Measurements from ENCODE around the gene RNF151. TPM values are rescaled to one million over a fixed set of nuclear protein-coding genes. Genes with fewer than 3 reads are reported as not detected.
"Not testable (repeated sequence)": the region's sequence is repeated elsewhere in the genome, so short reads cannot be mapped to it uniquely, and the experiment has no call there.

Gene RNF151, protein sequence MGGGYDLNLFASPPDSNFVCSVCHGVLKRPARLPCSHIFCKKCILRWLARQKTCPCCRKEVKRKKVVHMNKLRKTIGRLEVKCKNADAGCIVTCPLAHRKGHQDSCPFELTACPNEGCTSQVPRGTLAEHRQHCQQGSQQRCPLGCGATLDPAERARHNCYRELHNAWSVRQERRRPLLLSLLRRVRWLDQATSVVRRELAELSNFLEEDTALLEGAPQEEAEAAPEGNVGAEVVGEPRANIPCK
- total RNA-seq = not detected

DNA sequence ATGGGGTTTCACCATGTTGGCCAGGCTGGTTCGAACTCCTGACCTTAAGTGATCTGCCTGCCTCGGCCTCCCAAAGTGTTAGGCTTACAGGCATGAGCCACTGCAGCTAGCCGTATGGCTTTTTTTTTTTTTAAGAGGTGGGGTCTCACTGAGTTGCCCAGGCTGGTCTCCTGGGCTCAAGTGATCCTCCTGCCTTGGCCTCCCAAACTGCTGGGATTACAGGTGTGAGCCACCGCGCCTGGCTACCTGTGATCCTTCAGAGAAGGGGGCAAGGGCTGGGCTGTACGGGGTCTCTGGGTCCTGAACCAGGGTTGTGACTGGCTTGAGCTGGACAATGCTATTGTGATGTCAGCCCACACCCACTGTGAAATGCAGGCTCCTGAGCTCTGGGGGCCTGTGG lies at the start of gene RNF151:
Gene RNF151, plus strand, starts transcription at position 397 of the 400 bp plus-strand sequence. CDS start 26 bp downstream, outside the sequence.
- peak within 1 kb of the TSS; percentile 84 for H3K4me3 Mint-ChIP-seq
- H3K9me3 Mint-ChIP-seq = no peaks in the 10 kb centered on the region
- POLR2A ChIA-PET = interaction anchor here (2.2 to 9.7 kb wide), 6 partner anchors 12 to 188 kb away, joined by 11 to 149 read pairs (median 33); partner anchors contain the start of genes GFER, MSRB1, NOXO1 and RPL3L
- H3K27ac Mint-ChIP-seq = peak within 1 kb of the TSS; percentile 92
- CTCF ChIA-PET = interaction anchor here (2.2 to 2.6 kb wide), 2 partner anchors 23 to 174 kb away, joined by 10 to 12 read pairs; partner anchors contain the start of gene MSRB1
- peaks cover 51% of the 10 kb centered on the region for H3K4me1 Mint-ChIP-seq
- no peak for DNase-seq
- H3K36me3 Mint-ChIP-seq (ENCODE audit: low read depth) = peaks cover 43% of the 10 kb centered on the region
- H3K27me3 Mint-ChIP-seq = no peaks in the 10 kb centered on the region

DNA sequence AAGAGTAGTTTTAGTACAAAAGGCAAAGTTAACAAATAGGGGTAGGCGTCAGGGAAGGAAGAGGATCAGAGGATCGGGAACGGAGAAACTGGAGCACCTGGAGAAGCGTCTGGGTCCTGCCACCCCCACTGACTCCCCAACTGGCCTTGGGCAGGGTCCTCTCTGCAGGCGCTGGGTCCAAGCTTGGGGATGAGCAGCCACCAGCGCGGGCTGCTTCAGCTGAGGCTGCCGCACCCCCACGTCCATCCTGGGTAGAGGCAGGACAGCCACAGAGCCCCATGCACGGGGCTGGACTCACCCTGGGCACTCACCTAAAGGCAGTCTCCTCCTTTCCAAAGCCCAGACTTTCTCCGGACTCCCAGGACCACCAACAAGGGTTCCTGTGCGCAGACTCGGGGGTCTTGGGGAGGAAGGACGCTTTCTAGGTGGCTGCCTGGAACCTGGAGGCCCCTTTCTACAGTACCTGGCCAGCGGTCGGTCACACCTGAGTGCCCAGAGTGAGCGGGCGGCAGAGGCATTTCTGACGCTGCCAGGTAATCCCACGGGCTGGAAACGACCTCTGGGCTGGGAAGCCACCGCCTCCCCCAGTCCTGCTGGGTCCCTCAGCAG lies 49.5 kb upstream of the RNF151 start:
- CTCF ChIA-PET = no interaction called here
- Mint-ChIP-seq H3K36me3 (ENCODE audit: low read depth) (no peaks in the 10 kb centered on the region), H3K4me3 (no peak overlapping the region), H3K27me3 (peaks cover 47% of the 10 kb centered on the region), H3K4me1 (no peaks in the 10 kb centered on the region), H3K27ac (no peak overlapping the region), H3K9me3 (no peaks in the 10 kb centered on the region)
- POLR2A ChIA-PET = interaction anchor here (1.3 kb wide), 1 partner anchor 12 kb away, joined by 3 read pairs; no protein-coding TSS in a partner anchor
- DNase-seq = no peak

DNA sequence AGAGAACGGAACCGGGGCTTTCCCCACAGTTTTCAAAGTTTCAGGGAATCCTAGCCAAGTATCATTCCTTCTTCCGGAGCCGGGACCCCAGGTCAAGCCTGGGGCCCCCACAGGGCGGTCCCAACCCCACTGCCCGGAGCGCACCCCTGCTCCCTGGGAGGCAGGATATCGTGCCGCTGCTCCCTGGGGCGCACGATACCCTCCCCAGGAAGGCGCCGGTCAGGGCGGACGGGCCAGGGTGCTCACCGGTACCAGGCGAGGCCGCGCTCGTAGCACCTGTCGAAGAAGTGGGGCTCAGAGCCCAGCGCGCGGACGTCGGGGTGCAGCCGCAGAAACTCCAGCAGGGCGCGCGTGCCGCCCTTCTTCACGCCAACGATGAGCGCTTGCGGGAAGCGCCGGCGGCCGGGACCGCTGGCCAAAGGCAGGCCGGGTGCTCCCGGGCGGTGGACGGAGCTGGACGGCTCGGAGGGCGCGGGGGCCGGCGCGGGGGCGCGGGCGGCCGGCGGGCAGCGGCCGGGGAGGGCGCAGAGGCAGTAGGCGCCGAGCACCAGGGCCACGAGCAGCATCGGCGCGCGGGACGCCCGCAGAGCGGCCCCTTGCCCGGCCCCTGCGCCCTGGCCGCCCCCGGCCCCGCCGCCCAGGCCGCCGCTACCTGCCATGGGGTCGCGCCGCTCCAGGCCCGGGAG lies 48.8 kb upstream of the RNF151 start:
- ChIA-PET POLR2A (no interaction called here), CTCF (no interaction called here)
- H3K27ac Mint-ChIP-seq = no peak overlapping the region
- peaks cover 52% of the 10 kb centered on the region for H3K27me3 Mint-ChIP-seq
- H3K36me3 Mint-ChIP-seq (ENCODE audit: low read depth) = no peaks in the 10 kb centered on the region
- H3K4me1 Mint-ChIP-seq = no peaks in the 10 kb centered on the region
- H3K9me3 Mint-ChIP-seq = no peaks in the 10 kb centered on the region
- H3K4me3 Mint-ChIP-seq = no peak overlapping the region
- no peak for DNase-seq

DNA sequence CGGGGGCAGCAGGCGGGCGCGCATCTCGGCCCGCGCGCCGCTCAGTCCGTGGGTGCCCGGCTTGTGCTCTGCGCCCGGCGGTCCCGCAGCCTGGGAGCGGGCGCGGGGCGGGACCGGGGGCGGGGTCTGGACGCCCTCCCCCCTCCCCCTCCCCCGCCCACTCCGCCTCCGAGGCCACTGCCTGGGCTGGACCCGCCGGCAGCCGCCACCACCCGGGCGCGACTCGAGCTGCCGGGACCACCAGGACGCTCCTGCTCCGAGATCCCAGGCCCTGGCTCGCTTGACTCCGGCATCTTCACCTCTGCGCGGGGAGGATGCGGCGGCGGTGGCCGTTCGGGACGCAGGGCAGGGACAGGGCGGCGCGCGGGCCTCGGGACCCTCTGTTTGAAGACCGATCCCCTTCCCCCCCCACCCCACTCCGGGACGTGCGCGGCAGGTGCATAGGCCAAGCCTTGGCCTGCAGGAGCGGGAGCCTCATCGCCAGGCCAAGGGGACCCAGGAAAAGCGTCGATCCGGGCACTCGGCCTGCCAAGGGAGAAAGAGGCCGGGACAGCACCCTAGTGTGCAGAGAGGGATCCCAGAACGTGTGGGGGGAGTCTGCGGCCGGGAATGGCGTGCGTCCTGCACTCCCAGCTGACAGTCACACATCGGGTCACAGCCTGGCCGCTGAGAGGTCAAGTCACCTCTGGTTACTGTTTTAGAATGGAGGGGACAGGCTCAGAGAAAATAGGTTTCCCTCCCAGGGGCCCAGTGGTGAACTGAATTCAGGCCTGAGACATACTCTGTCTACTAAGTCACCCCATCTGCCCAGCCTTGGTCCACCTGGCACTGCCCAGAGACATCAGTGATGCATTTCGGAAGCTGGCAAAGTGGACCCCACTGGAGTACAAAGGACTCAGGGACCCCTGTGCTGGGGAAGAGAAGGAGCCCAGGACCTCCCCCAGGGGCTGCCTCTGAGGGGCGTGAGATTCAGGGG lies 48.0 kb upstream of the RNF151 start, which contains the start of gene HS3ST6:
Gene HS3ST6, minus strand, starts transcription at position 65 of the 976 bp plus-strand sequence. CDS start 92 bp downstream, outside the sequence.
- Mint-ChIP-seq H3K36me3 (ENCODE audit: low read depth) (no peaks in the 10 kb centered on the region), H3K4me1 (no peaks in the 10 kb centered on the region), H3K27ac (no peak within 1 kb of the TSS), H3K4me3 (no peak within 1 kb of the TSS), H3K9me3 (no peaks in the 10 kb centered on the region), H3K27me3 (peaks cover 60% of the 10 kb centered on the region)
- DNase-seq = no peak
- ChIA-PET POLR2A (no interaction called here), CTCF (interaction anchor here (0.6 kb wide), 1 partner anchor 19 kb away, joined by 3 read pairs; no protein-coding TSS in a partner anchor)

DNA sequence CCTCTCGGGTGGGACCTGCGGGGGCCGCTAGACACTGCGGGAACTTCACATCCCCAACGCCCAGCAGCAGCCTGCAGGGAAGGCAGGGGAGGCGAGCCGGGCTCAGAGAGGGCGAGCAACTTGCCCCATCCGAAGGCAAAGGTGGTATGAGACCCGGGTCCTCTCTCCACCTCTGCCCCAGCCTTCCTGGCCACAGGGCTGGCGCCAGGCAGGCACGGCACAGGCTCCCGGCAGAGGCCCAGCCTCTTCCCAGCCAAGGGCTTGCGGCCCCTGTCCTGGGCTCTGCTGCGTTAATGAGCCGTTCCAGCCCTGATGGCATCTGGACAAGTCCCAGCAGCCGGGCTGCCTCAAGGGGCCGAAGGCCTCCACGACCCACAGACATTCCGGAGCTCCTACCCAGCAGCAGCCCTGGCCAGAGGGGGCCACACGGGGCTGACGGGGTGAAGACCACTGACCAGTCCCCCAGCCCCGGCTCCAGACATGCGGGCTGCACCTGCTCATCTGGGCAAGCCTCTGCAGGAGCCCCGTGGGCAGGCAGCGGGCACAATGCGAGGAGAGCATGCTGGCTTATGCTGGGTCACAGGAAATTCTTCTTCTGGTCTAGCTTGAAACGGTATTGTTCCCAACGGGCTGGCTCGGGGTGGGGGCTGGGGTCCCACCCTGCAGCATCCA lies 47.2 kb upstream of the RNF151 start:
- H3K27ac Mint-ChIP-seq = no peak overlapping the region
- H3K27me3 Mint-ChIP-seq = peaks cover 60% of the 10 kb centered on the region
- no peak for DNase-seq
- ChIA-PET CTCF (interaction anchor here (0.6 kb wide), 1 partner anchor 20 kb away, joined by 3 read pairs; no protein-coding TSS in a partner anchor), POLR2A (no interaction called here)
- no peak overlapping the region for H3K4me3 Mint-ChIP-seq
- H3K4me1 Mint-ChIP-seq = no peaks in the 10 kb centered on the region
- H3K36me3 Mint-ChIP-seq (ENCODE audit: low read depth) = no peaks in the 10 kb centered on the region
- H3K9me3 Mint-ChIP-seq = no peaks in the 10 kb centered on the region

DNA sequence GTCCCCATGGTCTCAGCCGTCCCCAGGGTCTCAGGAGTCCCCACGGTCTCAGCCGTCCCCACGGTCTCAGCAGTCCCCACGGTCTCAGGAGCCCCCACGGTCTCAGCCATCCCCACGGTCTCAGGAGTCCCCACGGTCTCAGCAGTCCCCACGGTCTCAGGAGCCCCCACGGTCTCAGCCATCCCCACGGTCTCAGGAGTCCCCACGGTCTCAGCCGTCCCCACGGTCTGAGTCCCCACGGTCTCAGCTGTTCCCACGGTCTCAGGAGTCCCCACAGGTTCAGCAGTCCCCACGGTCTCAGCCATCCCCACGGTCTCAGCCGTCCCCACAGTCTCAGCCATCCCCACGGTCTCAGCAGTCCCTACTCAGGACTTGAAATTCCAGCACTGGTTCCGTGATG lies 46.5 kb upstream of the RNF151 start:
- H3K4me3 Mint-ChIP-seq; POLR2A ChIA-PET; H3K9me3 Mint-ChIP-seq; H3K27ac Mint-ChIP-seq; CTCF ChIA-PET; H3K36me3 Mint-ChIP-seq (ENCODE audit: low read depth); DNase-seq; H3K4me1 Mint-ChIP-seq: not testable (repeated sequence)
- H3K27me3 Mint-ChIP-seq = peaks cover 62% of the 10 kb centered on the region

DNA sequence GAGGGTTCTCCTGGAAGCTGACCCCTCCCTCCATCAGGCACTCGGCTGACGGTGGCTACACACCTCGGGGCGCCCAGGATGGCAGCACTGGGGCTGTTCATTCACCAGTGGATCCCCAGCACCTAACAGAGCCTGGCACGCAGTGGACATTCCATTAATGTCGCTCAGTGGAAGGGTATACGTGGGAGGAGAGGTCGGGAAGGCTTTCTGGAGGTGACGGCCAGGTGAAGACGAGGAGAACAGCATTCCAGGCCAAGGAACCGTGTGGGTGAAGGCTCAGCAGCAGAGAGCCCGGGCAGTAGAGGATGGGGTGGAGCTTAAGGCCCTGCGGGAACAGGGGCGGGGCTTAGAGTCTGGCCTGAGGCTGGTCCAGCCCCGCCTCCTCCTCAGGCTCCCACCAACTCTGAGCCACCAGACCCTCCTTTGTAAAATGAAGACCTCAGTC lies 45.9 kb upstream of the RNF151 start:
- no peaks in the 10 kb centered on the region for H3K4me1 Mint-ChIP-seq
- H3K36me3 Mint-ChIP-seq (ENCODE audit: low read depth) = no peaks in the 10 kb centered on the region
- H3K9me3 Mint-ChIP-seq = no peaks in the 10 kb centered on the region
- POLR2A ChIA-PET = interaction anchor here (0.6 kb wide), 1 partner anchor 40 kb away, joined by 3 read pairs; no protein-coding TSS in a partner anchor
- CTCF ChIA-PET = no interaction called here
- H3K4me3 Mint-ChIP-seq = no peak overlapping the region
- no peak for DNase-seq
- peaks cover 57% of the 10 kb centered on the region for H3K27me3 Mint-ChIP-seq
- H3K27ac Mint-ChIP-seq = no peak overlapping the region

DNA sequence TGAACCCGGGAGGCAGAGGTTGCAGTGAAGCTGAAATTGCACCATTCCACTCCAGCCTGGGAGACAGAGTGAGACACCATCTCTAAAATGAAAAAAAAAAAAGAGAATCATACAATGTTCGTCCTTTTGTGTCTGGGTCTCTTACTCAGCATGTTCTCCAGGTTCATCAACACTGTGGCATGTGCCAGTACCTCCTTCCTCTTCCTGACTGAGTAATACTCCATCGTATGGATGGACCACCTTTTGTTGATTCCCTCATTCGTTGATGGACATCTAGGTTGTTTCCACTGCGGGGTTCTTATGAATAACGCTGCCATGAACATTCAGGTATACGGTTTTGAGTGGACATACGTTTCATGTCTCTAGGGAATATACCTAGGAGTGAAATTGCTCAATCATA lies 44.3 kb upstream of the RNF151 start:
- CTCF ChIA-PET = no interaction called here

DNA sequence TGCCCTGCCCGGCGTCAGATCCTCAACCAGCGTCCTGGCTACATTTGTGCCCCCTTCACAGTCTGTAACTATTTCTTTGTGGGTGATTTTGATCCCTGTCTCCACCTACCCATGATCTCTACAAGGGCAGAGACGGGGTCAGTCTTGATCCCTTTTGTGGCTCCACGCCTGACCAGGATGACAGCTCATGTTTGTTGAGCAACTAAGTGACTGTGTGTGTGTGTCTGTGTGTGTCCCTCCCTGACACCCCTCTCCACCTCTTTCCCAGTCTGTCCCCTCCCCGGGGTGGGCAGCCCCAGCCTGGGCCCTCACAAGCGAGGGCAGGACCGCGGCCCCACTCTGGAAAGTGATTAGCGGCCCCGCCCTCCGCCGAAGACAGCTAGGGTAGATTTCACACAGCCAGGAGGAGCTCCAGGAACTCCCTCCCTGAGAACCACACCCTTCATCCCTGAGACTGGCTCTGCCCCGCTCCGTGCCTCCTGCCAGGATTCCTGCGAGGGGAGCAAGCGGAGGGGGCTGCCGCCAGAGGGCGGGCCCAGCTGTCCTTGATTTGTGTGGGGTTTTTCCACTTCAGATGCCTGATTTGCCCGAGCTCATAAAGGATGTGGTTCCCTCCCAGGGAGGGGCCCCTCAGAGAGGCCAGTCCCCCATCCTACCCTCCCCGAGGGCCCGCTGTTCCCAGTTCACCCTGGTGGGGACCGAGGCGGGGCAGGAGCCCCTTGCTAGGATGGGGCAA lies 43.2 kb upstream of the RNF151 start:
- Mint-ChIP-seq H3K27me3 (peaks cover 39% of the 10 kb centered on the region), H3K36me3 (ENCODE audit: low read depth) (no peaks in the 10 kb centered on the region), H3K4me1 (peaks cover 3% of the 10 kb centered on the region), H3K4me3 (no peak overlapping the region), H3K9me3 (no peaks in the 10 kb centered on the region), H3K27ac (no peak overlapping the region)
- ChIA-PET POLR2A (interaction anchor here (0.9 kb wide), 1 partner anchor 41 kb away, joined by 3 read pairs; the partner anchor contains the start of gene RPS2), CTCF (no interaction called here)
- no peak for DNase-seq

More for the DNA sequence above, 44.3 kb upstream of the RNF151 start:
- no peak overlapping the region for H3K27ac Mint-ChIP-seq
- H3K4me3 Mint-ChIP-seq = no peak overlapping the region
- no peaks in the 10 kb centered on the region for H3K36me3 Mint-ChIP-seq (ENCODE audit: low read depth)
- DNase-seq = no peak
- POLR2A ChIA-PET = no interaction called here
- H3K27me3 Mint-ChIP-seq = peaks cover 41% of the 10 kb centered on the region
- H3K9me3 Mint-ChIP-seq = no peaks in the 10 kb centered on the region
- H3K4me1 Mint-ChIP-seq = no peaks in the 10 kb centered on the region

DNA sequence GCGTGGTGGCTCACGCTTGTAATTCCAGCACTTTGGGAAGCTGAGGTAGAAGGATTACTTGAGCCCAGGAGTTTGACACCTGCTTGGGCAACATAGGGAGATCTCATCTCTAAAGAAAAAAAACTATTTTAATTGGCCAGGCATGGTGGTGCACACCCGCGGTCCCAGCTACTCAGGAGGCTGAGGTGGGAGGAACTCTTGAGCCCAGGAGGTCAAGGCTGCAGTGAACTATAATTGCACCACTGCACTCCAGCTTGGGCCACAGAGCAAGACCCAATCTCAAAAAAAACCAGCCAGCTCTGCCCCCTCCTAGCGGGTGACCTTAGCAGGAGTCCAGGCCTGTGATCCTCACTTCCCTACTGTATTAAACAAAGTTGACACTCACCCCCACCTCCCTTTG lies 42.6 kb upstream of the RNF151 start:
- no peak for DNase-seq
- H3K4me1 Mint-ChIP-seq = peaks cover 4% of the 10 kb centered on the region
- H3K27me3 Mint-ChIP-seq = peaks cover 34% of the 10 kb centered on the region
- ChIA-PET CTCF (no interaction called here), POLR2A (interaction anchor here (0.9 kb wide), 1 partner anchor 41 kb away, joined by 3 read pairs; the partner anchor contains the start of gene RPS2)
- H3K36me3 Mint-ChIP-seq (ENCODE audit: low read depth) = no peaks in the 10 kb centered on the region
- H3K4me3 Mint-ChIP-seq = no peak overlapping the region
- H3K27ac Mint-ChIP-seq = no peak overlapping the region
- H3K9me3 Mint-ChIP-seq = no peaks in the 10 kb centered on the region

DNA sequence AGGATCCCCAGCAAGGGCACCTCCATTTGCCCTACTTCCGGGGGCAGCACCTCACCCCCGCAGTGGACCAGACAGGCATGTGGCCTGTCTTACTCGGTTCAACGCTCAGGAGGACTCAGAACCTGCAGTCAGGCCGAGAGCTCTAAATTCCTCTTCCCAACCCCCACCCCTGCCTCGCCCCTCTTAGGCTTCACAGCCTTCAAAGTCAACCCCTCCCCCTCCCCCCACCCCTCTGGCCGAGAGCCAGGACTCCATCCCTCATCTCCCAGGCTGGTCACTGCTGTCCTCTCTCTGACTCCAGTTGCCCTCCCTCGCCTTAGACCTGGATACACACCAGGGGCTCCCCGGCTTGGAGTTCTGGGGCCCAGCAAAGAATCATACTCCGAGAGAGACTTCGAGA lies 40.4 kb upstream of the RNF151 start:
- H3K4me3 Mint-ChIP-seq = no peak overlapping the region
- H3K27me3 Mint-ChIP-seq = peaks cover 22% of the 10 kb centered on the region
- H3K36me3 Mint-ChIP-seq (ENCODE audit: low read depth) = no peaks in the 10 kb centered on the region
- no peak for DNase-seq
- H3K27ac Mint-ChIP-seq = no peak overlapping the region
- peaks cover 5% of the 10 kb centered on the region for H3K4me1 Mint-ChIP-seq
- no peaks in the 10 kb centered on the region for H3K9me3 Mint-ChIP-seq
- POLR2A ChIA-PET = no interaction called here
- CTCF ChIA-PET = no interaction called here

Data from activated CD4-positive, alpha-beta memory T cell treated with anti-CD3 and anti-CD28 coated beads, Interleukin-2, amount 10 ng/mL, durations not matched to agents 7 days and 5 days (primary cell).